Measurements from ENCODE around the gene PHOX2B.

DNA sequence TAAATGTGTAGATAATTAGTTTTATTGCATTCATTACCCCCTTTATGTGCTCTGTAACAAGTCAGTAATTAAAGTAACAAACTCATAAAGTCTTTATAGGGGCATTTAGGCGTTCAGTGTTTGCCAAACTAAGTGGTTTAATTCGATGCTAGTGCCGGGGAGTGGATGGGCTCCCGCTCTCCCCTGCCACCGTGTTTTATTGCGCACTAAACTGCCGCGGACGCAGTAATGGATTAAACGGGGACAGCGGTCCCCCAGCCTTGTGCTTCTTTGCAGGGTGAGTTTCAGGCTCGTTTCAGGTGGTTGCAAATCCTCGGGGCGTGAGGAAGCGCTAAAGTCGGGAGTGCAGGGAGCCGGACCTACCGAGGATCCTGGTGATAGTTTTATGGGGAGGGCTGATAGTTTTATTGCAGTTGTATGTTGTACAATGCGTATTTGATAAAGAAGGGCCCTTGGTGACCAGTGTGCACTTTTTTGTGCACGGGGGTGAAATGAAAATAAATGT lies 1.6 kb upstream of the PHOX2B start:
- TF ChIP-seq BHLHE40 (IDR thresholded peaks at IDR 0.05; ENCODE audit: borderline replicate concordance) (no peak), NFRKB (IDR thresholded peaks at IDR 0.05) (no peak), FOXK2 (IDR thresholded peaks at IDR 0.05) (no peak), LEF1 (IDR thresholded peaks at IDR 0.05; ENCODE audit: borderline replicate concordance) (no peak), SP1 (IDR thresholded peaks at IDR 0.05) (no peak), ELF4 (IDR thresholded peaks at IDR 0.05) (no peak), SUZ12 (IDR thresholded peaks at IDR 0.05) (no peak)

All from HEK293T (cell line).